ENCODE results near the gene ZNF575. TPM values are rescaled to one million over a fixed set of nuclear protein-coding genes. Genes with fewer than 3 reads are reported as not detected.

The ZNF575 gene
- total and polyA plus RNA-seq, 2 experiments from 2014 or later: 0.10 to 0.65 TPM

DNA sequence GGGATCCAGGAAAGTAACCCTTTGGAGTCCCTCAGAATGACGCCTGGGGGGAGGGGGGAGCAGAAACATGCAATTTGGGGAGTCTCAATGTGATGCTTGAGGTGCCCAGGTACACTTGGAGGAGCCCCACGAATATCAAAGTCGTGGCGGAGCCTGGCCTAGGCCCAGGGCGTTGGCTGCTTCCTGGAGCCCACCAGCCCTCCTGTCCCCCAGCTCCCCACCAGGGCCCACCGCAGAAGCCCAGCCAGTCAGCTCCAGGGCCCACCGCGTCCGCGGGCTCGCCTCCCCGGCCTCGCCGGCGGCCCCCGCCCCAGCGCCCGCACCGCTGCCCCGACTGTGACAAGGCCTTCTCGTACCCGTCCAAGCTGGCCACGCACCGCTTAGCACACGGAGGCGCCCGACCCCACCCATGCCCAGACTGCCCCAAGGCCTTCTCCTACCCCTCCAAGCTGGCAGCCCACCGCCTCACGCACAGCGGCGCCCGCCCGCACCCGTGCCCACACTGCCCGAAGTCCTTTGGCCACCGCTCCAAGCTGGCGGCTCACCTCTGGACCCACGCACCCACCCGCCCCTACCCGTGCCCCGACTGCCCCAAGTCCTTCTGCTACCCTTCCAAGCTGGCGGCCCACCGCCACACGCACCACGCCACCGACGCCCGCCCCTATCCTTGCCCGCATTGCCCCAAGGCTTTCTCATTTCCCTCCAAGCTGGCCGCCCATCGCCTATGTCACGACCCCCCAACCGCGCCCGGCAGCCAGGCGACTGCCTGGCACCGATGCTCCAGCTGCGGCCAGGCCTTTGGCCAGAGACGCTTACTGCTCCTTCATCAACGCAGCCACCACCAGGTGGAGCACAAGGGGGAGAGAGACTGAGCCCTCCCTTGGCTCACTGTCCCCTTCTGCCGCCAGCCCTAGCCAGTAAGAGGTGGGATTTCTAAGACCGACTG lies 2.1 kb downstream of the ZNF575 start:
- peak overlapping the region; percentile 57 for H3K4me3 ChIP-seq
- H3K4me1 ChIP-seq (ENCODE audit: insufficient read depth): peaks cover 6% of the 10 kb centered on the region; the same call in 1 of the 2 replicates
- H3K27me3 Mint-ChIP-seq (ENCODE audit: insufficient read depth, low read depth, poor library complexity): peaks cover 4% of the 10 kb centered on the region
- peaks cover 10% of the 10 kb centered on the region for H3K4me1 Mint-ChIP-seq
- peak overlapping the region; percentile 83 for H3K4me3 Mint-ChIP-seq
- H3K36me3 ChIP-seq (ENCODE audit: insufficient read depth): peaks cover 17% of the 10 kb centered on the region
- H3K27me3 ChIP-seq (ENCODE audit: insufficient read depth): 0 out of 2 replicates have a peak, but pooled peaks cover 4% of the 10 kb centered on the region
- H2AFZ ChIP-seq: peak overlapping the region; percentile 33; the same call in 1 of the 2 replicates
- H3K27ac ChIP-seq (ENCODE audit: low read depth): no peak overlapping the region; the same call in 1 of the 2 replicates
- ATAC-seq: peak; percentile 56
- 0 out of 2 replicates have a peak, but pooled peaks cover 3% of the 10 kb centered on the region for H3K9me2 ChIP-seq (ENCODE audit: insufficient read depth)
- H3K9me3 Mint-ChIP-seq: peaks cover 14% of the 10 kb centered on the region
- H4K20me1 ChIP-seq (replicated peaks; ENCODE audit: insufficient read depth): no peaks in the 10 kb centered on the region; the same call in none of the 2 replicates
- H3K79me2 ChIP-seq (replicated peaks; ENCODE audit: insufficient read depth): no peaks in the 10 kb centered on the region
- H3K36me3 Mint-ChIP-seq (ENCODE audit: low read depth): peaks cover 31% of the 10 kb centered on the region
- H3F3A ChIP-seq (replicated peaks; ENCODE audit: low read depth): peaks cover 12% of the 10 kb centered on the region
- peak overlapping the region; percentile 87 for H3K4me2 ChIP-seq
- peak; percentile 95 for DNase-seq (ENCODE audit: low spot score)
- TF ChIP-seq, protein P1, sequence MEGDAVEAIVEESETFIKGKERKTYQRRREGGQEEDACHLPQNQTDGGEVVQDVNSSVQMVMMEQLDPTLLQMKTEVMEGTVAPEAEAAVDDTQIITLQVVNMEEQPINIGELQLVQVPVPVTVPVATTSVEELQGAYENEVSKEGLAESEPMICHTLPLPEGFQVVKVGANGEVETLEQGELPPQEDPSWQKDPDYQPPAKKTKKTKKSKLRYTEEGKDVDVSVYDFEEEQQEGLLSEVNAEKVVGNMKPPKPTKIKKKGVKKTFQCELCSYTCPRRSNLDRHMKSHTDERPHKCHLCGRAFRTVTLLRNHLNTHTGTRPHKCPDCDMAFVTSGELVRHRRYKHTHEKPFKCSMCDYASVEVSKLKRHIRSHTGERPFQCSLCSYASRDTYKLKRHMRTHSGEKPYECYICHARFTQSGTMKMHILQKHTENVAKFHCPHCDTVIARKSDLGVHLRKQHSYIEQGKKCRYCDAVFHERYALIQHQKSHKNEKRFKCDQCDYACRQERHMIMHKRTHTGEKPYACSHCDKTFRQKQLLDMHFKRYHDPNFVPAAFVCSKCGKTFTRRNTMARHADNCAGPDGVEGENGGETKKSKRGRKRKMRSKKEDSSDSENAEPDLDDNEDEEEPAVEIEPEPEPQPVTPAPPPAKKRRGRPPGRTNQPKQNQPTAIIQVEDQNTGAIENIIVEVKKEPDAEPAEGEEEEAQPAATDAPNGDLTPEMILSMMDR (conservative IDR thresholded peaks at IDR 0.05; ENCODE audit: low read depth in 2 of 2): peak; percentile 71 to 84
- no peak for TF ChIP-seq NANOG (IDR thresholded peaks at IDR 0.05; ENCODE audit: borderline replicate concordance)
- no peak overlapping the region for H3K27ac Mint-ChIP-seq

DNA sequence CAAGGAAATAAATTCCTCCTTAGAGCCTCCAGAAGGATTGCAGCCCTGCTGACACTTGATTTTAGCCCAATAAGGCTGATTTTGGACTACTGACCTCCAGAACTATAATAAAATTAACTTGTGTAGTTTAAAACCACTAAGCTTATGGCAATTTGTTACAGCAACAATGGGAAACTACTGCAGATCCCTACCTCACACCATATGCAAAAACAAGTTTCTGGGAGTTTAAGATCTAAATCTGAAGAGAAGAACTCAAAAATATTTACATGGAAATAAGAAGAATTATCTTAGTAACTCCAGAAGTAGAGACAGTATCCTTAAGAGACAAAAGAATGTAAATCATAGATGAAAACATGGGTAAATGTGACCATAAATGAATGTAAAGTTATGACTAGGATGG lies 5.9 kb downstream of the ZNF575 start:
- H2AFZ ChIP-seq: no peak overlapping the region
- peaks cover 62% of the 10 kb centered on the region for H3K36me3 Mint-ChIP-seq (ENCODE audit: low read depth)
- H4K20me1 ChIP-seq (replicated peaks; ENCODE audit: insufficient read depth): no peaks in the 10 kb centered on the region; the same call in none of the 2 replicates
- H3K27me3 Mint-ChIP-seq (ENCODE audit: insufficient read depth, low read depth, poor library complexity): peaks cover 3% of the 10 kb centered on the region
- no peak for ATAC-seq
- H3K4me2 ChIP-seq: no peak overlapping the region
- H3K27ac ChIP-seq (ENCODE audit: low read depth): no peak overlapping the region
- H3K4me3 Mint-ChIP-seq: no peak overlapping the region; the same call in 2 of the 3 replicates
- H3K9me3 Mint-ChIP-seq: peaks cover 21% of the 10 kb centered on the region
- H3F3A ChIP-seq (replicated peaks; ENCODE audit: low read depth): peaks cover 5% of the 10 kb centered on the region; the same call in 1 of the 2 replicates
- no peak overlapping the region for H3K27ac Mint-ChIP-seq
- peaks cover 17% of the 10 kb centered on the region for H3K36me3 ChIP-seq (ENCODE audit: insufficient read depth)
- peaks cover 6% of the 10 kb centered on the region; the same call in 1 of the 2 replicates for H3K4me1 ChIP-seq (ENCODE audit: insufficient read depth)
- 0 out of 2 replicates have a peak, but pooled peaks cover 3% of the 10 kb centered on the region for H3K9me2 ChIP-seq (ENCODE audit: insufficient read depth)
- no peak overlapping the region for H3K4me3 ChIP-seq
- no peaks in the 10 kb centered on the region for H3K27me3 ChIP-seq (ENCODE audit: insufficient read depth)
- no peak for DNase-seq (ENCODE audit: low spot score)
- H3K4me1 Mint-ChIP-seq: peaks cover 10% of the 10 kb centered on the region
- no peaks in the 10 kb centered on the region for H3K79me2 ChIP-seq (replicated peaks; ENCODE audit: insufficient read depth)
- TF ChIP-seq, protein P2, sequence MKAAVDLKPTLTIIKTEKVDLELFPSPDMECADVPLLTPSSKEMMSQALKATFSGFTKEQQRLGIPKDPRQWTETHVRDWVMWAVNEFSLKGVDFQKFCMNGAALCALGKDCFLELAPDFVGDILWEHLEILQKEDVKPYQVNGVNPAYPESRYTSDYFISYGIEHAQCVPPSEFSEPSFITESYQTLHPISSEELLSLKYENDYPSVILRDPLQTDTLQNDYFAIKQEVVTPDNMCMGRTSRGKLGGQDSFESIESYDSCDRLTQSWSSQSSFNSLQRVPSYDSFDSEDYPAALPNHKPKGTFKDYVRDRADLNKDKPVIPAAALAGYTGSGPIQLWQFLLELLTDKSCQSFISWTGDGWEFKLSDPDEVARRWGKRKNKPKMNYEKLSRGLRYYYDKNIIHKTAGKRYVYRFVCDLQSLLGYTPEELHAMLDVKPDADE (IDR thresholded peaks at IDR 0.05): no peak
- TF ChIP-seq ZNF331 (CRISPR knock-in tag; IDR thresholded peaks at IDR 0.05; ENCODE audit: low read depth) (no peak), NANOG (IDR thresholded peaks at IDR 0.05; ENCODE audit: borderline replicate concordance) (no peak), CREB1 (CRISPR knock-in tag; IDR thresholded peaks at IDR 0.05; ENCODE audit: low read depth) (no peak), EZH2phosphoT487 (IDR thresholded peaks at IDR 0.05; ENCODE audit: unreplicated experiment) (no peak), JUNB (IDR thresholded peaks at IDR 0.05; ENCODE audit: unreplicated experiment) (no peak)
- TF ChIP-seq, protein P3, sequence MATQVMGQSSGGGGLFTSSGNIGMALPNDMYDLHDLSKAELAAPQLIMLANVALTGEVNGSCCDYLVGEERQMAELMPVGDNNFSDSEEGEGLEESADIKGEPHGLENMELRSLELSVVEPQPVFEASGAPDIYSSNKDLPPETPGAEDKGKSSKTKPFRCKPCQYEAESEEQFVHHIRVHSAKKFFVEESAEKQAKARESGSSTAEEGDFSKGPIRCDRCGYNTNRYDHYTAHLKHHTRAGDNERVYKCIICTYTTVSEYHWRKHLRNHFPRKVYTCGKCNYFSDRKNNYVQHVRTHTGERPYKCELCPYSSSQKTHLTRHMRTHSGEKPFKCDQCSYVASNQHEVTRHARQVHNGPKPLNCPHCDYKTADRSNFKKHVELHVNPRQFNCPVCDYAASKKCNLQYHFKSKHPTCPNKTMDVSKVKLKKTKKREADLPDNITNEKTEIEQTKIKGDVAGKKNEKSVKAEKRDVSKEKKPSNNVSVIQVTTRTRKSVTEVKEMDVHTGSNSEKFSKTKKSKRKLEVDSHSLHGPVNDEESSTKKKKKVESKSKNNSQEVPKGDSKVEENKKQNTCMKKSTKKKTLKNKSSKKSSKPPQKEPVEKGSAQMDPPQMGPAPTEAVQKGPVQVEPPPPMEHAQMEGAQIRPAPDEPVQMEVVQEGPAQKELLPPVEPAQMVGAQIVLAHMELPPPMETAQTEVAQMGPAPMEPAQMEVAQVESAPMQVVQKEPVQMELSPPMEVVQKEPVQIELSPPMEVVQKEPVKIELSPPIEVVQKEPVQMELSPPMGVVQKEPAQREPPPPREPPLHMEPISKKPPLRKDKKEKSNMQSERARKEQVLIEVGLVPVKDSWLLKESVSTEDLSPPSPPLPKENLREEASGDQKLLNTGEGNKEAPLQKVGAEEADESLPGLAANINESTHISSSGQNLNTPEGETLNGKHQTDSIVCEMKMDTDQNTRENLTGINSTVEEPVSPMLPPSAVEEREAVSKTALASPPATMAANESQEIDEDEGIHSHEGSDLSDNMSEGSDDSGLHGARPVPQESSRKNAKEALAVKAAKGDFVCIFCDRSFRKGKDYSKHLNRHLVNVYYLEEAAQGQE (IDR thresholded peaks at IDR 0.05; ENCODE audit: unreplicated experiment): no peak
- TF ChIP-seq, protein P1 (conservative IDR thresholded peaks at IDR 0.05; ENCODE audit: low read depth in 2 of 2): no peak

Measured in GM23338 (cell line).